Trophoblast cell (in vitro differentiated cells and primary cell): Measurements from ENCODE around the gene CACNA2D4.

ENCODE experiments used
- DNase-seq, 2 donors: peaks; one replicate each; pipeline ENCODE4 v3.0.0-alpha.2; 2016
- H2AFZ ChIP-seq: 2 replicates; pipeline ENCODE4 v1.6.1; 2013; ENCODE audit warnings: low read length, moderate library complexity, mild to moderate bottlenecking; ENCODE audit not compliant: insufficient read depth, poor library complexity
- H2AK5ac ChIP-seq: 2 replicates; pipeline ENCODE4 v1.6.1; 2013; ENCODE audit warnings: mild to moderate bottlenecking, low read length
- H2BK120ac ChIP-seq: 2 replicates; pipeline ENCODE4 v1.6.1; 2013; ENCODE audit warnings: low read length, mild to moderate bottlenecking, moderate library complexity; ENCODE audit not compliant: insufficient read depth, poor library complexity
- H2BK12ac ChIP-seq: 2 replicates; pipeline ENCODE4 v1.6.1; 2013; ENCODE audit warnings: mild to moderate bottlenecking, low read length, moderate library complexity
- H2BK5ac ChIP-seq: 2 replicates; pipeline ENCODE4 v1.6.1; 2013; ENCODE audit warnings: low read length, low read depth, moderate library complexity, mild to moderate bottlenecking; ENCODE audit not compliant: poor library complexity
- H3K14ac ChIP-seq: 2 replicates; pipeline ENCODE4 v1.6.1; 2013; ENCODE audit warnings: mild to moderate bottlenecking, low read length
- H3K18ac ChIP-seq: 2 replicates; pipeline ENCODE4 v1.6.1; 2013; ENCODE audit warnings: mild to moderate bottlenecking, low read length
- H3K23ac ChIP-seq: 2 replicates; pipeline ENCODE4 v1.6.1; 2013; ENCODE audit warnings: low read length
- H3K27ac ChIP-seq: 2 replicates; pipeline ENCODE4 v1.5.1; 2013; ENCODE audit warnings: low read depth, mild to moderate bottlenecking, inconsistent platforms, low read length, moderate library complexity
- H3K27me3 ChIP-seq: 2 replicates; pipeline ENCODE4 v1.6.1; 2013; ENCODE audit warnings: inconsistent platforms, mild to moderate bottlenecking, low read length, moderate library complexity; ENCODE audit not compliant: insufficient read depth
- H3K36me3 ChIP-seq, 2 experiments: 1 replicate in 1 of 2; 2 replicates in 1 of 2; pipeline ENCODE4 v1.6.1; 2013; ENCODE audit warnings: low read length in 2 of 2, mild to moderate bottlenecking in 2 of 2, moderate library complexity in 1 of 2; ENCODE audit not compliant: insufficient read depth in 2 of 2, control insufficient read depth in 1 of 2
- H3K4ac ChIP-seq: 2 replicates; pipeline ENCODE4 v1.6.1; 2013; ENCODE audit warnings: low read depth, mild to moderate bottlenecking, low read length, moderate library complexity
- H3K4me1 ChIP-seq, 2 experiments: 1 replicate in 1 of 2; 2 replicates in 1 of 2; pipeline ENCODE4 v1.6.1; 2013; ENCODE audit warnings: low read length in 2 of 2, mild to moderate bottlenecking in 2 of 2, moderate library complexity in 1 of 2; ENCODE audit not compliant: insufficient read depth in 2 of 2, control insufficient read depth in 1 of 2
- H3K4me2 ChIP-seq: 2 replicates; pipeline ENCODE4 v1.6.1; 2013; ENCODE audit warnings: inconsistent platforms, mild to moderate bottlenecking, low read length, moderate library complexity
- H3K4me3 ChIP-seq: 2 replicates; pipeline ENCODE4 v1.5.1; 2013; ENCODE audit warnings: mild to moderate bottlenecking, low read depth, low read length, inconsistent platforms
- H3K79me1 ChIP-seq: one replicate; pipeline ENCODE4 v1.6.1; 2013; ENCODE audit warnings: low read length
- H3K79me2 ChIP-seq: 2 replicates; pipeline ENCODE4 v1.6.1; 2013; ENCODE audit warnings: low read length, mild to moderate bottlenecking; ENCODE audit not compliant: control insufficient read depth, insufficient read depth, poor library complexity
- H3K9ac ChIP-seq: 2 replicates; pipeline ENCODE4 v1.6.1; 2013; ENCODE audit warnings: mild to moderate bottlenecking, low read length
- H3K9me3 ChIP-seq: 2 replicates; pipeline ENCODE4 v1.6.1; 2013; ENCODE audit warnings: low read depth, mild to moderate bottlenecking, control low read depth, inconsistent platforms, low read length; ENCODE audit not compliant: insufficient read depth
- H4K12ac ChIP-seq: 2 replicates; pipeline ENCODE4 v1.6.1; 2013; ENCODE audit warnings: low read depth, mild to moderate bottlenecking, low read length, moderate library complexity
- H4K8ac ChIP-seq: 2 replicates; pipeline ENCODE4 v1.6.1; 2013; ENCODE audit warnings: low read depth, mild to moderate bottlenecking, low read length, moderate library complexity
- H4K91ac ChIP-seq: one replicate; pipeline ENCODE4 v1.6.1; 2013; ENCODE audit warnings: low read depth, mild to moderate bottlenecking, low read length, moderate library complexity
- WGBS: extraction: QIAGEN DNeasy Blood & Tissue Kit; methylation state at CpG from one replicate; pipeline ENCODE4 v1.1.7; 2013; ENCODE audit warnings: missing lambda C conversion rate; ENCODE audit not compliant: insufficient read length, insufficient coverage; ENCODE audit errors: extremely low coverage; 5-methylcytosine and 5-hydroxymethylcytosine counted together

Gene CACNA2D4

DNA sequence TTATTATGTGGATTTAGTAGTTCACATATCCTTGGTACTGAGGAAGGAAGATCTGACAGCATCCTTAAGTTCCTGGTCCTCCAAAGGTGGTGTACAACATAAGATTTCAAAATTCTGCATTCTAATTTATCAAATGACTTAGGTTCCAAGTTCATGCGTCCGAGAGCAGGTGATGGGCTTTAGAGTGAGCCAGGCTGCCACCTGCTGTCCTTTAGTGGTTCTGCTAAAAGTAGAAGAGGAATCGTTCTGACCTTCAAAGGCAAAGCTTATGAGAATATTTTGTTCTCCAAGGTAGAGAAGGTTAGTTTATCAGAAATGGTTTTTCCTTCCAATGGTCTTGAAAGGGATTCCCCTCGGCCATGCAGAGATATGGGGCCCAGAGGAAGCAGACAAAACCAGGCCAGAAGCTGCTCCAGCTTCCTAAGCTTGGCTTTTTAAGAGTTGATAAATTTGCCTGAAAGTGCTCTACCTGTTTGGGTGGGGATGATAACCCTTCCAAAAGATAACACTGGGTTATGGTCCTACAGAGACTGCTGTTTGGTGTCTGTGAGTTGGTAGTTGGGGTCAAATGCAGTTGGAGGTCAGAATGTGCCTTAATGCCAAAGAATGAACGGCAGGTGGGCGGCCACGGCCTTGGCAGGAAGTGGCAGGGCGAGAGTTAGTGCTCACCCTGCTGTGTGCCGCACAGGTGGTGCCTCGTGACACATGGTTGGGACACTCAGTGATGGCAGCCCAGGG is 127.2 kb downstream of the CACNA2D4 start:
- no CpG with 5 or more reads among the region's 10 CpGs for WGBS
- H4K12ac ChIP-seq = no peak overlapping the region
- H3K14ac ChIP-seq = no peak overlapping the region
- H3K4me2 ChIP-seq = no peak overlapping the region
- no peak overlapping the region for H3K18ac ChIP-seq
- DNase-seq = peak; percentile 63 to 83
- H3K27ac ChIP-seq = no peak overlapping the region
- H2BK120ac ChIP-seq = no peak overlapping the region
- no peak overlapping the region for H2AFZ ChIP-seq
- H3K9ac ChIP-seq = no peak overlapping the region
- H2BK5ac ChIP-seq = no peak overlapping the region
- no peak overlapping the region for H2AK5ac ChIP-seq
- H3K36me3 ChIP-seq = peaks cover 3 to 13% of the 10 kb centered on the region in 2 experiments
- H4K91ac ChIP-seq = no peak overlapping the region
- H3K79me1 ChIP-seq = no peaks in the 10 kb centered on the region
- no peaks in the 10 kb centered on the region for H3K27me3 ChIP-seq
- H3K4me1 ChIP-seq = peaks cover 1 to 2% of the 10 kb centered on the region in 2 experiments
- no peak overlapping the region for H3K23ac ChIP-seq
- no peak overlapping the region for H3K4me3 ChIP-seq
- H2BK12ac ChIP-seq = no peak overlapping the region
- H4K8ac ChIP-seq = no peak overlapping the region
- no peaks in the 10 kb centered on the region for H3K9me3 ChIP-seq
- no peak overlapping the region for H3K4ac ChIP-seq
- H3K79me2 ChIP-seq = no peaks in the 10 kb centered on the region

DNA sequence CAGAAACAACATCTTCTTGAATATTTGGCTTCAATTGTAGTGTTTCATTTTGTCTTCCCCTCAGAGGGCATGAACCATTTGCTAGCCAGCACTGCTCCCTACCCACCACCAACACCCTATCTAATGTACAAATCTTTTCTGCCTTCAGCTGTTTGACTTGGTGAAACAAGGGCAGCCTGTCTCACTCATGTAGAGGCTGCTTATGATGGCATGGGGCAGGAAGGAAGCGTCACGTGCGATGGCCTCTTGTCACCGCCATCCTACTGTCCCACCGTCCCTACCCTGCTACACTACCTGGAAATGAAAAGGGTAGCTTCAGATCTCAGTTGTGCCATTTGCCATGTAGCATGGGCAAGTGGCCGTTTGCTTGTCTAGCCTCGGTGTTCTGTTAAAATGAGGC is 128.0 kb downstream of the CACNA2D4 start:
- no peak for DNase-seq
- Histone ChIP-seq H3K4me1 (no peaks in the 10 kb centered on the region), H2AK5ac (no peak overlapping the region), H2BK12ac (no peak overlapping the region), H2AFZ (no peak overlapping the region), H3K9ac (no peak overlapping the region), H2BK120ac (no peak overlapping the region), H3K23ac (no peak overlapping the region), H3K14ac (no peak overlapping the region), H4K12ac (no peak overlapping the region), H3K36me3 (peaks cover 6 to 19% of the 10 kb centered on the region in 2 experiments), H3K4me3 (no peak overlapping the region), H2BK5ac (no peak overlapping the region), H3K4me2 (no peak overlapping the region), H4K8ac (no peak overlapping the region), H3K27ac (no peak overlapping the region), H3K27me3 (no peaks in the 10 kb centered on the region), H3K18ac (no peak overlapping the region), H3K9me3 (no peaks in the 10 kb centered on the region), H3K79me2 (no peaks in the 10 kb centered on the region), H3K4ac (no peak overlapping the region), H3K79me1 (no peaks in the 10 kb centered on the region), H4K91ac (no peak overlapping the region)
- no CpG with 5 or more reads among the region's 7 CpGs for WGBS

DNA sequence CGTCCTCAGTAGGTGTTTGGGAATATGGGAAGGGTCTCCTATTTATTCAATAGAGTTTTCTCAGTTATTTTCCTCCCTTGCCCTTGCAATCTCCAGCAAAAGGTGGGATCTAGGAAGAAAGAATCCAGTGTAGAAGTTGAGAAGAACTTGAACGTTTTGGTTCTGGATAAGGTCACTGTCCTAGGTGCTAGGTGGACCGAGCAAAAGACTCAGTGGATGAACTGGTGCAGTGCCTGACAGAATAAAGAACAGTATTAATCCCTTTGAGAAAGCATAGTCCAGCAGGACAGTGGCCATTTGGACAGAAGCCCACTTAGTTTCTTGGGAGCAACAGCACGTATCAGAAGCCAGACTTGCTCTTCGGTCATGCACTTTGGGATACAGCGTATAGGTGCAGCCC is 130.7 kb downstream of the CACNA2D4 start:
- H2BK120ac ChIP-seq = no peak overlapping the region
- H4K12ac ChIP-seq = no peak overlapping the region
- H2AFZ ChIP-seq = no peak overlapping the region
- H3K9me3 ChIP-seq = no peaks in the 10 kb centered on the region
- H3K4me2 ChIP-seq = no peak overlapping the region
- H2BK5ac ChIP-seq = no peak overlapping the region
- no peak overlapping the region for H3K9ac ChIP-seq
- no peak overlapping the region for H2BK12ac ChIP-seq
- no peak overlapping the region for H4K8ac ChIP-seq
- DNase-seq = no peak
- no peak overlapping the region for H3K27ac ChIP-seq
- WGBS = no CpG with 5 or more reads among the region's 6 CpGs
- peaks cover 8 to 28% of the 10 kb centered on the region in 2 experiments for H3K36me3 ChIP-seq
- H3K4me3 ChIP-seq = no peak overlapping the region
- H2AK5ac ChIP-seq = no peak overlapping the region
- no peak overlapping the region for H3K4ac ChIP-seq
- no peaks in the 10 kb centered on the region for H3K4me1 ChIP-seq
- H3K27me3 ChIP-seq = no peaks in the 10 kb centered on the region
- no peak overlapping the region for H3K14ac ChIP-seq
- no peak overlapping the region for H3K23ac ChIP-seq
- no peak overlapping the region for H3K18ac ChIP-seq
- H4K91ac ChIP-seq = no peak overlapping the region
- no peaks in the 10 kb centered on the region for H3K79me1 ChIP-seq
- no peaks in the 10 kb centered on the region for H3K79me2 ChIP-seq

DNA sequence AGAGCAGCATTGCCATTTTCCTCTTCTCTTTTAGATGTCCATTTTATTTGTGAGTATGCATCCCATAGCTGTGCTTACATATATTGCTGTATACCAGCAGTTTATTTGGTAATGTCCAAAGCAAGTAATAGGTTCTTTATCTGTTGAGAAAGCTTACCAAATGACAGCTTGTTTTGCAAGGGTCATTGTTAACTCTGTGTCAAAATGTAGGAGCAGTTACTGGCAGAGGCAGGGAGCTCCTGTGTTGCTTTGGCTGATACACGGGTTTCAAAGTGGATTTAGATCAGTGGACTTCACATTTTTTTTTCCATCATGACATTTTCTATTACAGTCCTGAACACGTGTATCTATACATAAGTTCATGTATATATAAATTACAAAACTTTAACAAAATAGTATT is 136.2 kb downstream of the CACNA2D4 start:
- no peak overlapping the region for H3K9ac ChIP-seq
- no peak overlapping the region for H2BK120ac ChIP-seq
- no peak overlapping the region for H3K4me2 ChIP-seq
- no peak overlapping the region for H2AFZ ChIP-seq
- H3K79me1 ChIP-seq = no peaks in the 10 kb centered on the region
- no peak overlapping the region for H2BK5ac ChIP-seq
- H3K27ac ChIP-seq = no peak overlapping the region
- peaks cover 8 to 19% of the 10 kb centered on the region in 2 experiments for H3K36me3 ChIP-seq
- H3K18ac ChIP-seq = no peak overlapping the region
- no peak overlapping the region for H4K91ac ChIP-seq
- H2BK12ac ChIP-seq = no peak overlapping the region
- no peaks in the 10 kb centered on the region for H3K9me3 ChIP-seq
- H2AK5ac ChIP-seq = no peak overlapping the region
- H4K8ac ChIP-seq = no peak overlapping the region
- no CpG with 5 or more reads among the region's 2 CpGs for WGBS
- no peak for DNase-seq
- H3K79me2 ChIP-seq = no peaks in the 10 kb centered on the region
- H3K4me1 ChIP-seq = peaks cover 0 to 2% of the 10 kb centered on the region in 2 experiments
- no peak overlapping the region for H3K14ac ChIP-seq
- H3K27me3 ChIP-seq = no peaks in the 10 kb centered on the region
- no peak overlapping the region for H3K23ac ChIP-seq
- no peak overlapping the region for H3K4me3 ChIP-seq
- no peak overlapping the region for H4K12ac ChIP-seq
- no peak overlapping the region for H3K4ac ChIP-seq
